ENCODE measurements around the gene HGF. TPM values are rescaled to one million over a fixed set of nuclear protein-coding genes. Genes with fewer than 3 reads are reported as not detected.

The HGF gene
- total and polyA plus RNA-seq, 2 donors (not counting 1 experiment from before 2014, with no cell fraction given): 0.25 TPM; not detected in 1

DNA sequence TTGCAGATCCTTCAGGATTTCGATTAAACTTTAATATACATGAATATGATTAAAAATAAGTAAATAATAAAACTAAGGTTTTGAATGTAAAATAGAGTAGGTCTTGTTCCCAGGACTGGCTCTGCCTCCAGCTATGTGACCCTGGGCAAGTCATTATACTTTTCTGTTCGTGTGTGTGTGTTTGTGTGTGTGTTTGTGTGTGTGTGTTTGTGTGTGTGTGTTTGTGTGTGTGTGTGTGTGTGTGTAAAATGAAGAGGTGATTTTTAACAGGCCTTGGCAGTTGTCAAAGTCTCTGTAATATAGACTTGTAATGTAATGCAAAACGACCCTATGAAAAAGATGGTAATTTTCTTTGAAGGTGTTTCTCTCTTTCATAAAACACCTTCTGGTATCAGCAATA lies 79.2 kb downstream of the HGF start:
- WGBS (ENCODE audit: insufficient coverage): 80% methylated on average over 1 of the region's 3 CpGs
- Histone ChIP-seq H3K9ac (ENCODE audit: low read length) (no peak overlapping the region), H2AFZ (ENCODE audit: insufficient read depth, low read depth, low read length, poor library complexity, severe bottlenecking) (no peak overlapping the region), H4K20me1 (ENCODE audit: control insufficient read depth, insufficient read depth, low read length, poor library complexity, severe bottlenecking) (no peaks in the 10 kb centered on the region), H3K27me3 (replicated peaks in 1 of 4; ENCODE audit: control extremely low read depth in 1 of 4, control insufficient read depth in 3 of 4, insufficient read depth in 4 of 4, low read length in 3 of 4) (no peaks in the 10 kb centered on the region), H3K4me2 (replicated peaks; ENCODE audit: low read depth, low read length, poor library complexity, severe bottlenecking) (no peak overlapping the region), H3K36me3 (replicated peaks in 1 of 2; ENCODE audit: control extremely low read depth in 1 of 2, control insufficient read depth in 1 of 2, extremely low read depth in 1 of 2, insufficient read depth in 2 of 2, low read length in 1 of 2) (no peaks in the 10 kb centered on the region), H3K9me3 (ENCODE audit: control extremely low read depth in 1 of 3, control insufficient read depth in 2 of 3, insufficient read depth in 1 of 3, low read length in 2 of 3) (no peaks in the 10 kb centered on the region), H3K4me3 (ENCODE audit: control extremely low read depth in 1 of 5, extremely low read depth in 1 of 5, insufficient read depth in 1 of 5, low read depth in 2 of 5, low read length in 4 of 5) (no peak overlapping the region), H3K4me1 (ENCODE audit: control insufficient read depth in 2 of 2, insufficient read depth in 2 of 2, low read length in 2 of 2) (no peaks in the 10 kb centered on the region), H3K27ac (ENCODE audit: low read length in 2 of 2) (no peak overlapping the region), H3K79me2 (ENCODE audit: control insufficient read depth, insufficient read depth, low read length) (no peaks in the 10 kb centered on the region)
- ATAC-seq (ENCODE audit: low read depth): no peak
- H3K4me3 Mint-ChIP-seq: no peak overlapping the region
- TF ChIP-seq EZH2 (IDR thresholded peaks at IDR 0.05; ENCODE audit: borderline replicate concordance, insufficient read depth, low read depth, low read length, poor library complexity, severe bottlenecking): no peak
- no peak for TF ChIP-seq CTCF (IDR thresholded peaks at IDR 0.05)
- POLR2A ChIA-PET: no interaction called here
- DNase-seq: no peak
- CTCF ChIA-PET: no interaction called here
- intact Hi-C loops (cut with micrococcal nuclease): no loop called here
- no peak overlapping the region for H3K27ac Mint-ChIP-seq
- no peaks in the 10 kb centered on the region for H3K9me3 Mint-ChIP-seq (ENCODE audit: insufficient read depth)
- H3K27me3 Mint-ChIP-seq: no peaks in the 10 kb centered on the region
- no peaks in the 10 kb centered on the region for H3K4me1 Mint-ChIP-seq

DNA sequence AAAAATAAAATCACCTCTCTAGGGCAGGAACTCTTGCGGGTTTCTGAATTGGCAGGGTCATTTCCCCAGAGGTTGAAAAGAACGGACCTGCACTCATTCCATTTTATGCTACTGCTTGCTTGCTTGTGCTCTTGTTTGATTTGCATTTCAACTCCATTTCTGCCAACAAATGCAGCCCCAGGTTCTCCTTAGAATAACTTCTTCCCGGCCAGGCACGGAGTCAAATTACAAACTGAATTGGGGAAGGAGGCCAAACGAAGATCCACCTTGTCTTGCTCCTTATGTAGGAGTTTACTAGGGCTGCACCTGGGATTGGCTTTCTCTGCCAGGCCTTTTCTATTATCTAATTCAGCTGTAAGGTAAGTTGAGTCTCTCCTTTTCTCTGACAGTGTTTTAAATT lies 79.6 kb downstream of the HGF start:
- no peak overlapping the region for H3K4me3 ChIP-seq (ENCODE audit: control extremely low read depth in 1 of 5, extremely low read depth in 1 of 5, insufficient read depth in 1 of 5, low read depth in 2 of 5, low read length in 4 of 5)
- H3K9me3 Mint-ChIP-seq (ENCODE audit: insufficient read depth): no peaks in the 10 kb centered on the region
- no peaks in the 10 kb centered on the region for H4K20me1 ChIP-seq (ENCODE audit: control insufficient read depth, insufficient read depth, low read length, poor library complexity, severe bottlenecking)
- 88% methylated on average over 3 of the region's 5 CpGs for WGBS (ENCODE audit: insufficient coverage)
- DNase-seq (no peak), ATAC-seq (ENCODE audit: low read depth) (no peak)
- H3K4me3 Mint-ChIP-seq: no peak overlapping the region
- H3K4me1 Mint-ChIP-seq: no peaks in the 10 kb centered on the region
- no peaks in the 10 kb centered on the region for H3K4me1 ChIP-seq (ENCODE audit: control insufficient read depth in 2 of 2, insufficient read depth in 2 of 2, low read length in 2 of 2)
- H3K27me3 Mint-ChIP-seq: no peaks in the 10 kb centered on the region
- TF ChIP-seq EZH2 (IDR thresholded peaks at IDR 0.05; ENCODE audit: borderline replicate concordance, insufficient read depth, low read depth, low read length, poor library complexity, severe bottlenecking): no peak
- no peak for TF ChIP-seq CTCF (IDR thresholded peaks at IDR 0.05)
- no peaks in the 10 kb centered on the region for H3K27me3 ChIP-seq (replicated peaks in 1 of 4; ENCODE audit: control extremely low read depth in 1 of 4, control insufficient read depth in 3 of 4, insufficient read depth in 4 of 4, low read length in 3 of 4)
- H3K36me3 ChIP-seq (replicated peaks in 1 of 2; ENCODE audit: control extremely low read depth in 1 of 2, control insufficient read depth in 1 of 2, extremely low read depth in 1 of 2, insufficient read depth in 2 of 2, low read length in 1 of 2): no peaks in the 10 kb centered on the region
- POLR2A ChIA-PET: no interaction called here
- intact Hi-C loops (cut with micrococcal nuclease): no loop called here
- H3K4me2 ChIP-seq (replicated peaks; ENCODE audit: low read depth, low read length, poor library complexity, severe bottlenecking): no peak overlapping the region
- H3K9me3 ChIP-seq (ENCODE audit: control extremely low read depth in 1 of 3, control insufficient read depth in 2 of 3, insufficient read depth in 1 of 3, low read length in 2 of 3): no peaks in the 10 kb centered on the region
- no peak overlapping the region for H3K27ac Mint-ChIP-seq
- no peak overlapping the region for H3K27ac ChIP-seq (ENCODE audit: low read length in 2 of 2)
- CTCF ChIA-PET: no interaction called here
- no peak overlapping the region for H2AFZ ChIP-seq (ENCODE audit: insufficient read depth, low read depth, low read length, poor library complexity, severe bottlenecking)
- H3K79me2 ChIP-seq (ENCODE audit: control insufficient read depth, insufficient read depth, low read length): no peaks in the 10 kb centered on the region
- no peak overlapping the region for H3K9ac ChIP-seq (ENCODE audit: low read length)

Measured in B cell (primary cell).